GOT3 (cell line): ENCODE data around the gene CFAP157.
"Not testable (repeated sequence)": the region's sequence is repeated elsewhere in the genome, so short reads cannot be mapped to it uniquely, and the experiment has no call there.

Source experiments
- DNase-seq: peaks from one replicate; lab custom pipeline; 2025; ENCODE audit warnings: mixed read lengths; lab: John Stamatoyannopoulos, UW

CFAP157 gene

GRCh38 chr9:127735530-127736185, 28.9 kb downstream of the CFAP157 start:
- no peak for DNase-seq

DNA sequence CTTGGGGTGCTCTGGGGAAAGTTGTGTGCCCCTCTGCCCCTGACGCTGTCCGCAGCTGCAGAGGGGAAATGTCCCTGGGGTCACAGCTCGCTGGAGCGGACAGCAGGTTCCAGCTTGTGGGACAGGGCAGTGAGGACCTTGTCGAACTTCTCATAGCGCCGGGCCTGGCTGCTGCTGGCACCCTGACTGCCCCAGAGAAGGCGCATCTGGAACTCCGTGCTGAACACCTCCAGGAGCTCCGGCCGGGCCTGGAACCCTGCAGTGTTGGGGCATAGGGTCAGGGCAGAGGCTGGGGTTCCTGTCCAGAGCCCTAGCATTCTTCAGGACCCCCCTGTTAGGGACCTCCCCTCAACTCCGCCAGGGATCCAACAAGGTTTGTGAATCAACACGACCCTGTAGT, 31.9 kb downstream of the CFAP157 start:
- no peak for DNase-seq

GRCh38 chr9:127739614-127740330, 33.0 kb downstream of the CFAP157 start:
- no peak for DNase-seq

DNA sequence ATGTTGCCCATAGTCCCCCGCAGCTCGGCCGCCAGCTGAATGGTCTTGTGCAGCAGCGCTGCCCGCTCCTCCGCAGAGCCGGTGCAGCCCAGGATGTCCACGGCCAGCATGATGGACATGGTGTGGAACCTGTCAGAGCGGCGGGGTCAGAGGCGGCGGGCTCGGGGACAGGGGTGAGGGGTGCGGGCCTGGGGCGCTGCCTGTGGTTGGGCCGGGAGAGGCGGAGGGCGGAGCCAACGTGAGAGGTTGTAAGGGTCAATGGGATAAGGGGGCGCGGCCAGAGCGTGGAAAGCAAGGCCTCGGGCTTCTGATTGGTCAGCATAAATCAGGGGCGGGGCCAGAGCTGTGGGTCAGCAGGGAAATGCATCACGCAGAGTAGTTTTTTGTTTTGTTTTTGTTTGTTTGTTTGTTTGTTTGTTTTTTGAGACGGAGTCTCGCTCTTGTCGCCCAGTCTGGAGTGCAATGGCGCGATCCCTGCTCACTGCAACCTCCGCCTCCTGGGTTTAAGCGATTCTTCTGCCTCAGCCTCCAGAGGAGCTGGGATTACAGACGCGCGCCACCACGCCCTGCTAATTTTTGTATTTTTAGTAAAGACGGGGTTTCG, 35.1 kb downstream of the CFAP157 start:
- no peak for DNase-seq

GRCh38 chr9:127742435-127743088, 35.8 kb downstream of the CFAP157 start:
- DNase-seq: no peak

DNA sequence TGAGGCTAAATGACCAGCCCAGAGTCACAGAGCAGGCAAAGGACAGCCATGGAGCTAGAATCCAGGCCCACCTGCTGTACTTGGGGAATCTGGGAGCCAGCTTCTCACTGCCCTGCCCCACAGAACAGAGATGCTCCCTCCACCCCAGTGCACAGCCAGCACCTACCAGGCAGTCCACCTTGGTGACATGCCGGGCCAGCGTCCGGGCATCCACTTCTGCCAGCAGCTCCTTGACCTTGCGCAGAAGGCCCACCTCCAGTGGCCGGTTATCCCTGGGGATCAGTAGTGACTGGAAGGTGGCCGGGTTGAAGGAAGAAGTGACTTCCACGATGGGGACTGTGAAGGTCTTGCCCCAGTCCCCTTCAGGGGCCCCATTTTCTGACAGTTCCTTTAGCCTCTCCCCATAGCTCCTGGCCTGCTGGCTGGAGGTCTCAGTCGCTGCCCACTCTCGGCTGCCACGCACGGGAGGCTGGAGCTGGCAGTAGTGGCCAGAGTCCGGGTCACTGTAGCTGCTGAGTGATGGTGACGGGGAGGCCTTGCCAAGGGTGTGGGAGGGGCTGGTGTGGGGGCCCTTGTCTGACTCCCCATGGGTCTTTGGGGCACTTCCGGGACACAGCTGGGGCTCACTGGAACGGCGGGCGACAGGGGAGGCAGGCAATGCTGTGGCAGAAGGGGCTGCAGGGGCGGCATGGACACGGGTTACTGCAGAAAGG, 37.8 kb downstream of the CFAP157 start:
- DNase-seq: no peak

GRCh38 chr9:127746959-127747569, 40.3 kb downstream of the CFAP157 start:
- DNase-seq: no peak

- no peak for DNase-seq
Measured at GRCh38 chr9:127749090-127749787, 42.5 kb downstream of the CFAP157 start.

DNA sequence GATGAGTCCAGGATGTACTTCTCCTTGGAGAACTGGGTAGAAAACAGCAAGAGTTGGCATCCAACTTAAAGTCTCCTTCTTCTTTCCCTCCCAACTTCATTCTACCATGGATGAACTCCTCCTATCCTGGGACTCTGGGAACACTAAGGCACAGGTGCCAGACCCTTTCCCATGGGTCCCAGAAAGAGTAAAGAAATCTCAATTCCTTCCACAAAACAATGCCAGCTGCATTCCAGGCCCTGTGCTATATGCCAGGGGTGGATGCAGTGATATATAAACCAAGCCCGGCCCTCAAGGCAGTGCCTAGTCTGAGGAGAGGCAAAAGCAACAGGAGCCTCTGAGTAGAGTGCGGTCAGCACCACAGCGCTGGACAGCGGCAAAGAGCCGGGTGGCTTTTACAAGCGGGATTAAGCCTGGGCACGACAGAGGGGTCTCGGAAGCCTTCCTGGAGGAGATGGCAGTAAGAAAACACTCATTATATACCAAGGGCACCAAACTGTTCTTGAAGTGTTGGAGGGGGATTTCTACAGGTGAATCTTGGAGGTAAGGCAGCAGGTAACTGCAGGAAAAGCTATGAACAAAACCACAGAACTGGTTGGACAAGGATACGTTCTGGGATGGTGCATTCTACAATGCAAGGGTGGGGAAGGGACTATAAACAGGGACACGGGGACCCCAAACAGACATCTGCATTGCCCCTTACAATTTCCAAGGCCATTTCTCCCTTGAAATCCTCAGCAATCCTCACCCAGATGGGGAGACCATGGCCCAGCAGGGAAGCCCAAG, 44.7 kb downstream of the CFAP157 start:
- DNase-seq: no peak

DNA sequence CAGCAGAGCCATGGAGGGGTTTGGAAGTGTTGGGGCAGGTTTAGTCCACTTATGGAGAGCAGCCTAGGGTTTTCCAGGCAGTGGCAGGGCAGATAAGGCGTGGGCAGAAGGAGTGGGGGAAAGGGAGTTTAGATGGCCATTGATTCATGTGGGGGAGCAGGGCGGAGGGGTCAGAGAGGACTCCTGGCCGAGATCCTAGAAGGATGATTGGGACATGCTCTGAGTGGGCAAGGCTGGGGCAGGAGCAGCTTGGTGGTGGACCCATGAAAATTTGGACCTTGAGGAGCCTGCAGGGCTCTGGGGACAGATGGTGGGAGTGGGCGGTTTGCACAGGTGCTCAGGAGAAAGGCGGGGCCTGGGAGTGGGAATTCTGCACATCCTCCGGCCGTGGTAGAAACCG, 46.4 kb downstream of the CFAP157 start:
- no peak for DNase-seq

DNA sequence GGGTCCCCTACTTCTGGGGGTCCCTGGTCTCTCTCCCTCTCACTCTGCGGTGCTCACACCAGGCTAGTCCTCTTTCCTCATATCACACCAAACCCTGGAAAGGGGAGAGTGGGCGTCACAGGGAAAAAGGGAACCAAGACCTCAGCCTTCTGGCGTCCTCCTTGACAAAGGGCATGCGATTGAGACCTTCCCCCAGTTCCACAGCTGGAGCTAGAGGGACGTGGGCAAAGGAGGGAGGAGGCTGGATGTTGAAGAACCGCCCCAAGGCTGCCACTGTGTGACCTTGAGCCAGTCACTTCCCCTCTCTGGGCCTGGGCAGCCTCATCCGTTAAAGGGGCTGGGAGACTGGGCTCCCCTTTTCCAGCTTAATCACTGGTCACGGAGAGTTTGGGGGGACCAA, 46.8 kb downstream of the CFAP157 start:
- DNase-seq: no peak

DNA sequence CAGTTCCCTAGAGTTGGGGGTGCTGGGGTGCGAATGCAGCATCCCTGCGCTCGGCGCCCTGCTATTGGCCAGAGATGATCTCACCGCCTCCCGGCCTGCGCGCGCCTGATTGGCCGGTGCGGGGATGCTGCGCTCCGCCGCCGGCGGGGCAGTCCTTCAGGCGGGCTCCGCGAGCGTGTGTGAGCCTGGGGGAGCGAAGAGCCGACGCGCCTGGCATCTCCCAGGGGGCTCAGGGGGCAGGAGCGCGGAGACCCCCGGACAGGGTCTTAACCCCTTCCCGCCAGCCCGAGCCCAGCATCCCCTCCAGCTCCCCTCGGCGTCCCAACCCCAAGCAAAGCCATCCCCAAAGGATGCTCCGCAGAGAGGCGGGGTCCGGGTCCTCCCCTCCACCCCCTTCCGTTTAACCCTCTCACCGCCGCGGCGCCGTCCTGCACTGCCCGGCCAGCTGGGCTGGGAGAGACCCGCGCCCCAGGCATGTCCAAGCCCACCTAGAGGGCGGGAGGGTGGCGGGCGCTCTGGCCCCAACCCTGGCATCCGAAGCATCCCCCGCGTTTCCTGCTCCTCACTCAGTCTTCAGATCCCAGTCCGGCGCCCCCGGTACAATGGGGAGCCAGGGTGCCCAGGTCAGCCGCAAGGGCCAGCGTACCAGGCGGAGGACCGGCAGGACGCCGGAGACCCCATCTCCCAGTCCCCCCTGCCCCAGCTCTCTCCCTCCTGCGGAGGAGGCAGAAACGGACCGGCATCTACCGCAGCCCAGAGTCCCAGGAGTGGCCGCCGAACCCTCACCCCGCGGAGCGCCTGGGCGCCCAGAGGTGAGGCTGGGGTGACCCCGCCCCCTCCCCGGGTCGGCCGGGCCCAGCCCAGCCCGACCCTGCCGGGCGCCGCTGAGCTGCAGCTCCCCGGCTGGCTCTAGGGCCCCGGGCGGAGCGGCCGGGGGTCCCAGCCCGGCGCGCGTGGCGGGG, 47.6 kb downstream of the CFAP157 start:
- DNase-seq: no peak

DNA sequence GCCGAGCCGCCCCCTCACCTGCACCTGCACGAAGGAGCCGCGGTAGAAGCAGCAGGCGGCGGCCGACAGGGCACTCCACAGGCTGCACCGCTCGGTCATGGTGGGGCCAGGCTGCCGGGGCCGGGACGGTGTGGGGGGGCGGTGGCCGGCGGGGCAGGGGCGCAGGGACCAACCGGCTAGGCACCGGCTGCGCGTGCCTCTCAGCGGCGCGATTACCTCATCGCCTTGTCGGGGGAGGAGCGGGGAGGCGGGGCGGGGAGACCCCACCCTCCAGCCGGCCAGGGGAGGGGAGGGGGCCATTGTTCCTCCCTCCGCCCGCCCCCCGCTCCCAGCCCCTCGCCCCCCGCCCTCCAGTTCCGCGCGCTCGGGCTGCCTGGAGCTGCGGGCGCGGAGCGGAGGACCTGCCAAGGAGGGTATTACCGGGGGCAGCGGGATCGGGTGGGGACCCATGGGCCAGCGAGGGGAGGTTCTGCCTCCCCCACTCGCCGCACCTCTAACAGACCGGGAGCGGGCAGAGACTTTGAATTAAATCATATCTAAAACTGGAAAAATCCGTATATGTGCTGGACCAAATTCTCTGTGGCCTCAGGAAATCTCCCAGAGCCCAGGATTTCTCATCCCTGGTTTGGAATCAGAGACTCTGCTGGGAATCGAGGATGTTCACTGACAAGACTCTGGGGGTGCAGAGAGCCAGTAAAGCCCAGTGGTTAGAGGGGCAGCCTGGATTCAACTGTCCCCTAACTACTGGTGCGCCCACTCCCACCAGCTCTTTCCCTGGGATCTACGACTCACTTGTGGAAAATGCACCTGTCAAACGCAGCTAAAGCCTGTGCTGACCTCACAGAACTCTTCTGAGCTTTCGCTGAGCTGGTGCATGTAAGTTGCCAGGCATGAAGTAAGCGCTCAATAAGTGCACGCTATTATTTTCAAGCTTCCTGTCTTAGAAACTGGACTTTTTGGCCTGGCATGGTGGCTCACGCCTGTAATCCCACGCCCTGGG, 48.6 kb downstream of the CFAP157 start:
- no peak for DNase-seq

DNA sequence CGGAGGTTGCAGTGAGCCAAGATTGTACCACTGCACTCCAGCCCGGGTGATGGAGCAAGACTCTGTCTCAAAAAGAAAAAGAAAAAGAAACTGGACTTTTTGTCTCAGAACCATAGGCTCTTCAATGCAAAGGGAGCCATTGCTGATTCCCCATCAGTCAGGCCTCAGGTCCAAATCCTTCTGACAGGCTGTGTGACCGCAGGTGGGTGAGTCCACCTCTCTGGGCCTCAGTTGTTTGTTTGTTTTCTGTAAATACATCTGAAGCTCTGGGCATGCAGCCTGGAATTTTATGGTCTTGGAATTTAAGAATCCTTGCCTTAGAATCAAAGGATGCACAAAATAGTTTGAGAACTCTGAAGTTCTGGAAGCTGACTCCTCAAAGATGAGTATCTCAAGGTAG, 49.4 kb downstream of the CFAP157 start:
- DNase-seq: no peak

DNA sequence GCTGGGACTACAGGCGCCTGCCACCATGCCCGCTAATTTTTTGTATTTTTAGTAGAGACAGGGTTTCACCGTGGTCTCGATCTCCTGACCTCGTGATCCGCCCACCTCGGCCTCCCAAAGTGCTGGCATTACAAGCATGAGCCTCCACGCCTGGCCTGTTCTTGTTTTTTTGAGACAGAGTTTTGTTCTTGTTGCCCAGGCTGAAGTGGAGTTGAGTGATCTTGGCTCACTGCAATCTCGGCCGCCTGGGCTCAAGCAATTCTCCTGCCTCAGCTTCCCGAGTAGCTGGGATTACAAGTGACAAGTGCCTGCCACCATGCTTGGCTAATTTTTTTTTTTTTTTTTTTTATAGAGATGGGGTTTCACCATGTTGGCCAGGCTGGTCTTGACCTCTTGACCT, 50.0 kb downstream of the CFAP157 start:
- not testable (repeated sequence) for DNase-seq

GRCh38 chr9:127758843-127759242, 52.1 kb downstream of the CFAP157 start:
- DNase-seq: no peak

DNA sequence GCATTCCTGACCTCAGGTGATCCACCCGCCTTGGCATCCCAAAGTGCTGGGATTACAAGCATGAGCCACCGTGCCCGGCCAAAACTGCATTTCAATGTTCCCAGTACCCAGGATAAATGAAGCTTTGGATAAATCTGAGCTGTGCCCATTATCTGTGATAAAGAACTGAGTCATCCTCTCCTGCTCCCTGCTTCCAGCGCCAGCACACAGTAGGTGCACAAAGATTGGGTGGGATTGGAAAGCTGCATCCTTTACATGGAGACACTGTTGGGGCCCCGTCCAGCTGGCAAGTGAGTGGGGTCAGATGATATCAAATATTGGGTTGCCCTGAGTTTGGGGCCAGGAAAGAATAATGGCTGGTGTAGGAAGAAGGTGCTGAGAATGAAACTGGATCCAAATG, 54.3 kb downstream of the CFAP157 start:
- DNase-seq: no peak

- no peak for DNase-seq
Measured at GRCh38 chr9:127761491-127761956, 54.7 kb downstream of the CFAP157 start.
